COLO829 (cell line): ENCODE data around the gene CCDC107.
A peak's percentile ranks its signal among the peaks of the same experiment; 100 is the strongest.

Experiments
- DNase-seq: peaks from one replicate; pipeline ENCODE4 v3.0.0; 2012; ENCODE audit warnings: low spot score

CCDC107 gene

DNA sequence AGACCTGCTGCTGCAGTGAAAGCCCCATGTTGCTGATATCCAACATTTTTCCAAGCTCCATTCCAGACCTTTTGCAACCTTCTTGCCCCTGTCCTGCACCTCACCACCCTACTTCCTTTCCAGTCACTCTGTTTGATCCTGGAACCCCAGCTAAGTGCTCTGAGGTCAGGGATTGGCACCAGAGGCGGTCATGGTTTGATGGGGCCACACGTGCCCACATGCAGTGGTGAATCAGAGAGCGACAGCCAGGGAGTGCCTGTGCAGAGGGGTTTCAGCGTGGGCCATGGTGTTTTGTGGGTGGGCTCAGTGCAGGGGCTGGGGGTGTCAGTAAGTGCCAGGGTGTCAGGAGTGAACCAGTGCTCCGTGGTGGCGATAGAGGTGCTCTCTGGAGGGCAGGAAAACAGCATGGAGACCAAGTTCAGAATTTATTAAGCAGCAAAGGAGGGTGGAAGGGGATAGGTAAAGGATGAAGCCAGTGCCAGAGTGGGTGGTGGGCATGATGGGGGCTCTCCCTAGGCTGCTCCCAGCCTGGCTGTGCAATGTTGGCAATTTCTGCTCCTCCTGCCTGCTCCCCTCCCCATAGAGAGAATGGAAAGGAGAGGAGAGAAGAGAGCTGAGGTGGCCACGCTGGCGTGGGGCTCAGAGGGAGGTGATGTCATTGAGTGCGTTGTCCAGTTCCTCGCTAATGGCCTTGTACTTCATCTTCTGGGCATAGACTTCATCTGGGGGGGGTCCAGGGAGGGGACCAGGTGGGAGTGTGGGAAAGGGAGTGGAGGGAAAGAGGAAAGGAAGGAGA is 24.6 kb downstream of the CCDC107 start:
- no peak for DNase-seq

DNA sequence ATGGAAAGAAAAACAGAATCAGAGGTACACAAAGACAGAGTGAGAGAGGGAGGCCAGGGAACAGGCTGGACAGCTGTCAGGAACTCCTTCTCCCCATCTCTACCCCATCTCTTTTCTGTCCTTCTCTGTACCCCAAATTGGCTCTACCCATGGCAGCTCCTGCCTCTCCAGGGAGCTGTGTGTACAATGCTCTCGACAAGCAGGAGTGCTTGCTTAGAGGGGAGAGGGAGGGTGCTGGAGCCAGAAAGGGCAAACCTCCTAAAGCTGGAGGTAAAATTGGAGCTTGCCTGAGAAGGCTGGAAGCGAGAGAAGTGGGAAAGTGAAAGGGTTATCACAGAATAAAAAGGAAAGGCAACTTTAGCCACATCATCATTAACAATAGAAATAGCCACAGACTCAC is 25.2 kb downstream of the CCDC107 start:
- DNase-seq, result no peak

DNA sequence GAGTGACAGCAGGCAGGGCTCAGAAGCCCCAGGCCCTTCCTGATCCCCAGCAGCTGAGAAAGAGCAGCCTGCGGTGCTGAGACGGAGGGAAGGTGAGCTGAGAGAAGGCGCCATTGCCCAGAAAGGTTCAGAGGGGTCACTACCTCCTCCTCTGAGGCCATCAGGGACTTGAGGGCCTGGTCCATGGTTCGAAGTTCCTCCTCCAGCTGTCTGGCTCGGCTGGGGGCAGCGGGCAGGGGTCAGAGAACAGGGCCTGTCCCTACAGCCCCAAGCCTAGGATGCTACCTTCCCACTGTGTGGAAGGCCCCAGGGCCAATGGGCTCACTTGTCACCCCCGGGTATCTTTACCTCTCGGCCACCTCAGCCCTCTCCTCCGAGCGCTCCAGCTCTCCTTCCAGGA is 26.8 kb downstream of the CCDC107 start:
- DNase-seq, result no peak

DNA sequence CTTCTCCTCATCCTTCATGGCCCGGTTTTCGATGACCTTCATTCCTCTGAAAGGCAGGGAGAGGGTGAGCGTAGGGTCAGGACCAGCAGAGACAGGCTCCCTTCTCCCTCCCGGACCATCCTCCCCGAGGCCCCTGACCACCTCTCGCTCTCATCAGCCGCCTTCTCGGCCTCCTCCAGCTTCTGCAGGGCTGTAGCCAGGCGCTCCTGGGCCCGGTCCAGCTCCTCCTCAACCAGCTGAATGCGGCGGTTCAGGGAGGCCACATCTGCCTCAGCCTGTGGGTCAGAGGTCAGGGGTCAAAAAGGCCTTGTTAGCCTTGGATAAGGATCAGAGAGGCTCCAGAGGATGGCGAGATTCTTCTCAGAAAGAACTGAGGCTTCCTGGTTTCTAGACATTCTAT is 27.4 kb downstream of the CCDC107 start:
- no peak for DNase-seq

DNA sequence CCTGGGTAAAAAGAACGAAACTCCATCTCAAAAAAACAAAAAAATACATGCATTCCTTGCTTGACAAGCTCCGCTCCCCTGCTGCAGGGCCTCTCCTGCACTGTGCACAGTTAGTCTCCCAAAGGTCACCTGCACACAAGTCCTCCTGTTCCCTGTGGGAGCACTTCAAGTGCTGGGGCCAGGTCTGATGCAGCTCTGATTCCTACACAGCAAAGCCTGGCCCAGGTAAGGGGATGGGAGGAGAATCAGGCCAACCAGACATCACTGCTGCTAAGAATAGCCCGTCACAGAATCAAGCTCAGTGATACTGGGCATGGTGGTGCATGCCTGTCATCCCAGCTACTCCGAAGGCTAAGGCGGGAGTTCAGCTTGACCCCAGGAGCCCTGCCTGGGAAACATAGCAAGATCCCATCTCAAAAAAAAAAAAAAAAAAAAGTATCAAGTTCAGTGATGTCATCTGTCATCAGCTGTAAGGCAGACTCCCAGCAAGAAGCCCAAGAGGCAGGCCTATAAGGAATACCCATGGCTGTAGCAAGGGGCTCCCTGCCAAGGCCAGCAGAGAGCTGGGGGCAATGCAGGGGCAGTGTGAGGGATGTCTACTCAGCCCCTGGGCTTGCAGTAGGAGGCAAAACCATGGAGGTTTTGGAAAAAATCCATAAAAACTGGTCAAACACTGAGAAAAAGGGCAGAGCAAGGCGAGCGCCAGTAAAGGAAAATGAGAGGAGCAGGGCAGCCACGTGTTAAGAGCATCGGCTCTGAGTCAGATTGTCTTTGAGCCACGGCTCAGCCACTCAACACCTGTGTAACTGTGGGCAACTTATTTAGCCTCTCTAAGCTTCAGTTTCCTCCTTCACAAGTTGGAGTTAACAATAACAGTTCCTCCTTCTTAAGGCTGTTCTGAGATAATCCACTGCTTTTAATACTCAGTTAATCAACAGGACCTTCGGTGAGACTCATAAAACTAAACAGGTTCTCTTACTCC is 28.4 kb downstream of the CCDC107 start:
- no peak for DNase-seq

DNA sequence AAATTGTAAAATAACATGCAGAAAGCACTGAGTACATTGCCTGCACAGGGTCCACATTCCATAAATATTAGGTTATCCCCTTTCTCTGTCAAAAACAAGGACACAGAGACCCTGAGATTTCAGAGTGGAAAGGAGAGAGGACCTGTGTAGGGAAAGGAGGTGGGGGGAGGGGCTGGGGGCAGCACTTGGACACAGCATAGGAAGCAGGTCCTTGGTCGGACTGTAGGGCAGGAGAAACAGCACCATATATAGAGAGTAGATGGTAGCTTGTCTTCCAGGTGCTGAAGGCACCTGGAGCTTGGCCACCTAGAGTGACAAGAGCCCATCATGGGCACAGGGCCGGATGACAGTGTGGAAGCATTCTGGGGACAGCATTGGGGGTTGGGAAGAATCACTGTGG is 29.2 kb downstream of the CCDC107 start:
- DNase-seq, result no peak

DNA sequence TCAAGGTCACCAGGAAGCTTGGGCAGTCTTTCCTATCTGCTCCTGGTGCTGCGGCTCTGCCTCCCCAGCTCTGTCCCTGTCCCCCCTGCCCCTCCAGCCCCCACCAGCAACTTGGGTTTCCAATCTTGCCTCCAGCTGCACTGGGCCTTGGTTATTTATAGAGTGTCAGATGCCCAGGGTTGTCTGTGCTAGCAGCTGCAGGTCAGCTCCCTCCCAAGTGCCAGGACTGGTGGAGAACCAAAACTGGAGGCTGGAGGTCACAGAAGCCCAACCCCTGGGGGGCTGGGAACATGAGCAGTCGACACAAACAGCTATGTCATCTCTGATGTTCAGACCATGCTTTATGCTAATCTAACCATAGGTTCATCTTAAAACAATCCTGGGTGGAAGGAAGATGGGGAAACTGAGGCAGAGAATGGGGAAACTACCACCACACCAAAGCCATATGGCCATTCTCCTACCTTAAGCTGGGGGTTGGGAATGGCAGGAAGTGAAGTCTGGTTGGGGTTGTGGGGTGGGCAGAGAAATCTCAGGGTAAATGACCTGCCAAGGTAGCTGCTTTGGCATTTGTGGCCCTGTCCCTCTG is 30.0 kb downstream of the CCDC107 start:
- DNase-seq, result no peak

DNA sequence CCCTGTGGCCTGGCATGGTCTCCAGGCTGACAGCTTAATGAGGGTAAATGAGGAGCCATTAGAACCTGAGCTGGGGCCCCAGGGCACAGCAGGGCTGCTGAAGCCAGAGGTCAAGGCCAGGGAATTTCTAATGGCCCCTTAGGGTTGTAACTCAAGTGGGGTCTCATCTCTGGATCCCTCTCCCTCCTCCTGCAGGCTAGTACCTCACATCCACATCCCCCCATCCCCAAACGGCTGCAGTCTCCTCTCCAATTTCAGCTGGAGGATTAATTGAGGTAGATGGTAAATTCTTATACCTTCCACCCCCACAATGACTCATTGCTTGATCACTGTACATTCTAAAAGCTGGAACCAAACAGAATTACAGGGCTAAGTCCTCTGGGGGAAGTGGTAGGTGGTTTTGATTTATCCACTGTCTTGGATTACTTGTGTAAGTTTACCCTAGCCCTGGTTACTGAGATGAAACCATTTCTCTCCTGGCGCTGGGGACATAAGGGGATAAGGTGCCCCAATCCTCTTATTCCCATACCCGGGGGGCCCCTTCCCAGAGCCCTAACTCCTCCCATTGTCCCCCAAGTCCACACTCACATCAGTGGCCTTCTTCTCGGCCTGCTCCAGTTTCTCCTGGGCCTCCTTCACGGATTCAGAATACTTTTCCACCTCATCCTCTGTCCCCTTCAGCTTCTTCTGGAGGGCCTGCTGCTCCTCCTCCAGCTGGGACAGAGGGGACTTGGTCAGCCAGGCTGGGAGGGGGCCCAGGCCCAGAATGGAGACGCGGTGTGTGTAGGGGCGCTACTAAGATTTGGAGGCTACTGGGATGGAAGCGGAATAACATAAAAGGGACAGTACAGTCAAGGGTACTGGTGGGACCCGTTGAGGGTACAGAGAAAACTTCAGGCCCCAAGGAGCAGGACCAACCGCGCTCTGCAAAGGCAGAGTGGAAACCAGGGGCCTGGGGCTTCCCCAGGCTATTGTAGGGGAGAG is 30.8 kb downstream of the CCDC107 start:
- peak; percentile 89 for DNase-seq

DNA sequence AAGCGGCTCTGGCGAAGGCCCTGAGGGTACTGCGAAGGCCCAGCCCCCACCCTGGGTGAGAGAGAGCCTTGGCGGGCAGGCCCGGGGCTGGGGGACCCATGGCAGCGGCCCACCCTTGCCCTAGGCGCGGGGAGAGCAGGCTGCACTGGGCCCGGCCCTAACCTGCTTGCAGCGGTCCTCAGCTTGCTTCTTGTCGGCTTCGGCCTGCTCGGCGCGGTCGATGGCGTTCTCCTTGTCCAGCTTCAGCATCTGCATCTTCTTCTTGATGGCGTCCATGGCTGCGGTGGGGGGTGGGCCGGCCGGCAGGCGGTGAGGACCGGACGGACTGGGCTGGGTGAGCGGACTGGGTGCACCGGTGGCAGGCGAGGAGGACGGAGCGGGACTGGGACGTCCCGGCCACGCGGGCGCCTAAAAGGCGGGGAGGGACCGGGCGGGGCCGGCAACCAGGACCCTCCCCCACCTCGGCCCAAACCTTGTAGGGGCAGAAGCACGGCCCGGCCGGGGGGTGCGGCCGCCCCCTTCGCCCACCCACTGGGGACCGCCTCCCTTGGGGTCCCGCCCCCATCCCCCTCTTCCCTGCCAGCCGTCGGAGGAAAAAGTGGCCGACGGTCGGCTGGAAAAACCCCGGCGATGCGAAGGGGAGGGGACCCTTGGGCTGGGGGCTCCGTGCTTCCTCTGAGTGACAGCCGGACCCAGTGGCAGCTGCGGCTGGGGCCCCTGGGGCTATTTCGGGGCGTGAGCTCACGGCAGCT is 31.6 kb downstream of the CCDC107 start, which contains the start of gene TPM2:
TSS of gene TPM2 (minus strand) at position 384 of the 752 bp plus-strand sequence. CDS start at position 276, 108 bp downstream.
- no peak for DNase-seq

DNA sequence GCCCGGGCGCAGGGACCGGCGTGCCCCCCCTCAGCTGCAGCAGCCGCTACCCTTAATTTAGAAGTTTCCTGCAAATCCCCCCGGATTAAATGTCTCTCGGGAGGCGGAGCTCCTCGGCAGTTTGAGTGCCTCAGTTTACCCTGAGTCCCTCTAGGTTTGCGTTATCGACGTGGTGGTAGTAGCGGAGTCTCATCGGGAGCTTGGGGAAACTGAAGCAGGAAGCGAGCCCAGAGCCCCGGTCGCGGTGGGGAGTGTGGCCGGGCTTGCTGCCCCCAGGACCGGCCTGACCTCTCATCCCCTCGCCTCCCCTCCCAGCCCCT is 32.2 kb downstream of the CCDC107 start:
- no peak for DNase-seq

DNA sequence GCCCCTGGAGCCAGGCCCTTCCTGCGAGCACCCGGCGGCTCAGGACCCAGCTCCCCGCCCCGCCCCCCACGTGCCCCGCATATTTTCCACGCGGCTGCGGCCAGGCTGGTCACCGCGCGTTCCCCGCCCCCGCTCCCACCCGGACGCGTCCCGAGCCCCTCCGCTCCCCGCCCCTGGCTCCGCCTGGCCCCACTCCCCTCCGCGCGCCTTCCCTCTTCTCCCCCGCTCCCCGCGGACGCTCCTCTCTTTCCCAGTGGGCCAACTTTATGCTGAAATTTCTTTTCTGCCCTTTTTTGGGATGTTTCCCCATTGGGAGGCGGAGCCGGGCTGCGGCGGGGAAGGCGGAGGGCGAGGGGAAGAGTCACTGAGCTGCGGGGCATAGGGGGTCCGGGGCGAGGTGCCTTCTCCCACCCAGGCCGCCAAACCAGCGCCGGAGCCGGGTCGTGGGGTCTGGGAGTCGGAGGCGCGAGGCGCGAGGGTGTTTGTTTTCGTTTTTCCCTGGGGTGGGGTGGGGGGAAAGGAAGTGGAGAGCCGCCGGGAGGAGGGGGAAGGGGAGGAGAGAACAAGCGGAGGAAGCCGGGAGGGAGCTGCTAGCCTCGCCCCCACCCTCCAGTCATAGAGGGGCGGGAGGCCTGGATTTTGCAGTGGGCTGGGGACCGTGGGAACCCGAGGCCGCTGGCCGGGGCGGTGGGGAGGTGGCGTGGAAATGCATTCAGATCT is 32.7 kb downstream of the CCDC107 start:
- DNase-seq, result peak; percentile 55

DNA sequence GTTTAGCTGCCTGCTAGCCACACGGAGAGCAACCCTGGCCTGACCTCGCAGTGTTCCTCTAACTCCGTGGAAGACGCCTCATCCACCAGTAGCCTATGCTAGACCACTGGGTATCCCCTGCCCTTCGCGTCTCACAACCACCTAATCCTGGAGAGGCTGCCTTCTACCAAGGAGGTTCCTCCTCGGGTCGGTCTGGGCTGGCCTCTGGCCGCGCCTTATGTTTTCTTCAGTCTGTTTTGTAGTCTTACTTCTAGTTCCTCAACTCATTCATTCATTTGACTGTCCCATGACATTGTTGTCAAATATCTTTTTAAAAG is 33.2 kb downstream of the CCDC107 start:
- no peak for DNase-seq

DNA sequence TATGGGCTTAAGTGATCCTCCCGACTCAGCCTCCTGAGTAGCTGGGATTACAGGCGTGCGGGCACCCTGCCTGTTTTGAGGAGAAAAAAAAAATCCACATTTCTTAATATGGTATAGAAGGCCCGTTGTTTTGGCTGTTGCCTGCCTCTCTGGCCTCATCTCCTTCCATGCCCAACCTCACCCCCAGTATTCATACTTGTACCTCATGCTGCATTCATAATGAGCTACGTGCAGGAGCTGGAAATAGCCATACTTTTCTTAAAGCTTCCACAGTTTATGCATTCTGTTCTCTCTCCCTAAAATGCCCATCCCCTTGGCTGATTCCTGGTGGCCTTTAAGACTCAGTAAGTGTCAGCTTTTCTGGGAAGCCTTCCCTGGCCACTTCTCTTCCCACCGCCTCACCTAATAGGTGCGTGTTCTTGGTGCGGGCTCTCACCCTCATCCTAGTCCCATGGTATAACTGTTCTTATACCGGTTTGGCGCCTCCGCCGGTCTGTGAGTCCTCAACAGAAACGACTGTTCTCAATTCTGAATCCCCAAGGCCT is 33.7 kb downstream of the CCDC107 start:
- no peak for DNase-seq

DNA sequence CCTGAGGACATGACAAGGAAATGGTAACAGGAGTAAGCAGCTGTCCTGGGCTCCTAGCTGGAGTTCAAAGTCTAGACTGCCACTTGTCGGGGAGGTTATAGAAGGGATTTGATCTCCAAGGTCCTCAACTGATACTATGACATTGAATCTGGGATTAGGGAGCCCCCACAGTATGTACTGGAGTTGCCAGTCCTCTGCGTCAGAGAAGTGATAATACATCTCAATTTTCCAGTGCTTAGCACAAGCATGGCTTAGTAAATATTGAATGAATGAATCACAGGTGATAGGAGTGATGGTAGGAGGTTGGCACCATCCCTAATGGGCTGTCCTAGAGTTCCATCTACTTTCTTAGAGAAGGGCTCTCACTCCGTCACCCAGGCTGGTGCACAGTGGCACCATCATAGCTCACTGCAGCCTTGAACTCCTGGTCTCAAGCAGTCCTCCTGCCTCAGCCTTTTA is 37.9 kb downstream of the CCDC107 start:
- no peak for DNase-seq

DNA sequence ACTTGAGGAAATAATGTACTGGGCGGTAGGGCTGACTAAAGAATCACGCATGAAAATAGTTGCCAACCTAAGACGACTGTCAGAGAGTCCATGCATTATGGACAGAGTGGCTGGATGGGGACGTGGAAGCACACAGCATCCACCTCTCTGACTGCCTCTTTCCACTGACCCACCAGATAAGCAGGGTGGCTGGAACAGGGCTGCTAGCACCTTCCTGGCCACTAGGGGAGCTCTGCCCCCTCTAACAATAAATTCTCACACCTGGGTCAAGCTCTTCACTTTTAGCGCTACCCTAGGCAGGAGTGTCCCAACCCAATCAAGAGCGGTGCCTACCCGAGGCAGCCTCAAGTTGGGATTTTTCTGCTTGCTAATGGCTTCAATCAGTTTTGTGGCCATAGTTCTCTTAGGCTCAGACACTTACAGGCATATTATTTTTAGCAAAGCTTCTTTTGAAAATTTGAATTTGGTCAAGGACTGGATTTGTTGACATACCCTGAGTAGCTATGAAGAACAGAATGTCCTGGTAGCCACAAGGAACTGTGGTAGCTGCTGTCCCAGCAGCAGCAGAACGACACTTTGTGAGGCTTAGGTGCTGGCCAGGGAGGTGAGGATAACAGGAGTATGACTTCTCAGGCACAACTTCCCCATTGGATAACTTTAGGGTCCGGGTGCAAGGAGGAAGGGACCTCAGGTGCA is 38.6 kb downstream of the CCDC107 start:
- DNase-seq, result peak; percentile 48

DNA sequence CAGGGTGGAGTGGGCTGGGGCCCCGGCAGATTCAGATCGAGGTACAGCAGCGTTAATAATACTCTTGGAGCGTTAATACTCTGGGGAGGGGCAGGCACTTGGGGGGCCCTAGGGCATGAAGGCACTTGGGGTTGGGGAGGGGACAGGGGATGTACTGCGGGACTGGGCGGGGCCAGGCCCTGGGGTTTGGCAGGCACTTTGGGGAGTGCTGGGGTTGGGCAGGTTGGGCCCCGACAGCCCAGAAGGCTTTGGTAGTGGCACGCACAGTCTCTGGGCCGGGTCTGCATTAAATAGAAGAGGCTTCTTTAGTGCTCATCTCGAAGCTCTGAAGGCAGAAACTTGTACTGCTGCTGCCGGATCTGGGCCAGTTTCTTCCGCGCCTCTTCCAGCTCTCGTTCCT is 39.4 kb downstream of the CCDC107 start:
- DNase-seq, result no peak

DNA sequence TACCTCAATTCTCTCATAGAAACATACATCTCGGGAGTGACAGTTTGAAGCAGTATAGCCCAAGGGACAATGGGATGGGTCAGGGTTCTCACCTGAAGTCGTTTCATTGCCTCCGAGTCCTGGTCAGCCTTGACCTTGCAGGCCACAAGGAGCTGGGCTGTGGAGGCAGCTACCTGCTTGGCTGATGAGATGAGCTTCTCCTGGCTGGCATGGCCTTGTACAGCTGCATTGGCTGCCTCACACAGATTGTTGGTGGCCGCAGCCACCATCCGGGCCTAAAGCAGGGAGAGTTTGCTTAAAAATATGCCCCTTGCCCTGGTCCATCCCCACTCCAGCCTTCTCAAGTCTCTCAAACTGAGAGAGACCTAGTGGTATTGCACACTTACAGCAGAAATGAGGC is 40.1 kb downstream of the CCDC107 start:
- no peak for DNase-seq

DNA sequence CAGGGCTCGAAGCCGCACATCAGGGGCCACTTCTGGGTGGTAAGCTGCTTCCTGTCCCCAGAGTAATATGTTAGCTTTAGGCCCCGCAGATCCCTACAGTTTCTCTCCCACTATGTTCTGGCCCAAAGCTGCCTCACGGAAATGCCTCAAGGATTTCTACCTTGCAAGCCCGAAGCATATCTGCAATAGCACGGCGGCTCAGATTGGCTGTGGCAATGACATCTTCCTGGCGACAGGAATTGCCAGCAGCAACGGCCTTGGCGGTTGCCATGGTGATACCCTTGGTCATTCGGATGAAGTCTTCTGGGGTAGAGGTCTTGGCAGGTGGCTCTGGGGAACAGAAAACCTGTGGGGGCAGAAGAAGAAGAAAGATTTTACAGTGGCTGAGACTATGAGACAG is 41.9 kb downstream of the CCDC107 start:
- no peak for DNase-seq

DNA sequence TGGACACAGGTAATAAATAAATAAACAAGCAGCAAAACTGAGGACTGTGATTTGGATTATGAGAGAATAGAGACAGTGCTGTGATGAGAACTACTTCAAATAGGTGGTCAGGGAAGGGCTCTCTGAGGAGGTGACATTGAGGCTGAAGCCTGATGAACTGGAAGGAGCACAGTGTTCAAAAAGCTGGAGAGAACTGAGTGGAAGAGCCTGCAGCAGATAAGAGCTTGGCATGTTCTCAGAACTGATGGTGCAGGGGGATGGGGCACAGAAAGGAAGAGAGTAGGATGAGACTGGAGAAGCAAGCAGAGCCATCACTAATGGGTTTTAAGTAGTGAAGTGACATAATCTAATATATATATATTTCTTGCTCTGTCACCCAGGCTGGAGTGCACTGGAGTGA is 42.9 kb downstream of the CCDC107 start:
- no peak for DNase-seq
